Measurements from ENCODE around the gene DACT2. TPM values are rescaled to one million over a fixed set of nuclear protein-coding genes. Genes with fewer than 3 reads are reported as not detected.

The DACT2 gene
- total and polyA plus RNA-seq, 2 of the 8 experiments (the other 6 are each of a cell fraction or from before 2014, with no cell fraction given) = 2.9 to 3.1 TPM

- Histone ChIP-seq H2BK15ac (ENCODE audit: low read length) (no peak overlapping the region), H3K9ac (replicated peaks in 1 of 4; ENCODE audit: extremely low read depth in 1 of 4, low read depth in 3 of 4, low read length in 3 of 4) (no peak overlapping the region), H3K4me3 (ENCODE audit: extremely low read depth in 1 of 4, insufficient read depth in 2 of 4, low read depth in 3 of 4, low read length in 4 of 4) (no peak overlapping the region), H4K91ac (replicated peaks; ENCODE audit: insufficient read length, low read length) (no peak overlapping the region), H3K9me3 (ENCODE audit: insufficient read depth in 2 of 2, low read depth in 1 of 2, low read length in 1 of 2) (no peaks in the 10 kb centered on the region), H3K27ac (ENCODE audit: low read depth, low read length) (no peak overlapping the region), H3K4me1 (replicated peaks in 1 of 4; ENCODE audit: control insufficient read depth in 3 of 4, insufficient read depth in 4 of 4, low read length in 3 of 4) (peaks cover 0 to 3% (median 0%) of the 10 kb centered on the region in 4 experiments; a peak in 1 of 7 replicates), H3K56ac (replicated peaks; ENCODE audit: insufficient read length, low read depth, low read length) (no peak overlapping the region), H2BK12ac (ENCODE audit: low read depth, low read length) (no peak overlapping the region), H3K23ac (ENCODE audit: insufficient read length) (no peak overlapping the region), H3K27me3 (replicated peaks in 1 of 4; ENCODE audit: control insufficient read depth in 3 of 4, extremely low read depth in 1 of 4, insufficient read depth in 3 of 4, low read length in 3 of 4) (no peaks in the 10 kb centered on the region; a peak in 1 of 7 replicates), H3K4ac (replicated peaks; ENCODE audit: insufficient read length, low read depth, low read length) (no peak overlapping the region), H3K79me1 (ENCODE audit: low read depth, low read length) (no peaks in the 10 kb centered on the region), H3K14ac (ENCODE audit: insufficient read length) (no peak overlapping the region), H4K5ac (ENCODE audit: insufficient read length, low read depth, low read length) (no peak overlapping the region), H4K20me1 (replicated peaks in 1 of 2; ENCODE audit: control insufficient read depth in 1 of 2, insufficient read depth in 2 of 2, low read length in 2 of 2) (no peaks in the 10 kb centered on the region), H3K79me2 (ENCODE audit: control insufficient read depth in 1 of 2, insufficient read depth in 2 of 2, low read length in 2 of 2) (no peaks in the 10 kb centered on the region), H3K36me3 (ENCODE audit: control insufficient read depth in 2 of 4, insufficient read depth in 4 of 4, low read length in 3 of 4) (no peaks in the 10 kb centered on the region), H3K23me2 (ENCODE audit: low read depth, low read length) (no peaks in the 10 kb centered on the region), H3K18ac (ENCODE audit: extremely low read depth, low read length) (no peak overlapping the region), H3K4me2 (ENCODE audit: insufficient read depth in 1 of 2, low read depth in 2 of 2, low read length in 2 of 2) (no peak overlapping the region), H2AK5ac (ENCODE audit: low read depth, low read length) (no peak overlapping the region), H2BK120ac (replicated peaks; ENCODE audit: low read depth, low read length) (no peak overlapping the region), H4K8ac (ENCODE audit: extremely low read depth, insufficient read depth, low read length) (no peak overlapping the region), H2BK5ac (ENCODE audit: low read depth, low read length) (no peak overlapping the region), H2AFZ (ENCODE audit: low read length) (no peak overlapping the region), H2BK20ac (ENCODE audit: low read length) (no peak overlapping the region)
- DNase-seq (ENCODE audit: low read depth in 1 of 2, low spot score in 2 of 2) (no peak), FAIRE-seq (no peak)
- WGBS, 2 experiments (ENCODE audit: extremely low coverage in 1 of 2, insufficient coverage in 1 of 2, insufficient read length in 1 of 2, insufficient replicate concordance in 2 of 2, low coverage in 1 of 2, low lambda C conversion rate in 2 of 2, missing lambda C conversion rate in 1 of 2) = 76% methylated on average over 7 of the region's 10 CpGs; no CpG with 5 or more reads in 1 of the 2 experiments
- ChIA-PET CTCF (ENCODE audit: partially characterized antibody) (interaction anchor here (0.7 to 1.9 kb wide), 2 partner anchors 8 to 29 kb away, joined by 3 to 9 read pairs; no protein-coding TSS in a partner anchor), POLR2A (ENCODE audit: partially characterized antibody) (no interaction called here)
- TF ChIP-seq USF2 (IDR thresholded peaks at IDR 0.05; ENCODE audit: low read length) (no peak), TAF1 (IDR thresholded peaks at IDR 0.05; ENCODE audit: low read depth, low read length) (no peak), CEBPB (IDR thresholded peaks at IDR 0.05; ENCODE audit: low read depth, low read length) (no peak), TCF12 (IDR thresholded peaks at IDR 0.05; ENCODE audit: low read depth, low read length) (no peak), CBX8 (IDR thresholded peaks at IDR 0.05; ENCODE audit: borderline replicate concordance, low read depth, low read length) (no peak), BCL11A (IDR thresholded peaks at IDR 0.05; ENCODE audit: low read depth in 2 of 2, low read length in 2 of 2) (no peak), RXRA (IDR thresholded peaks at IDR 0.05; ENCODE audit: insufficient read depth, low read depth, low read length) (no peak), ZNF274 (IDR thresholded peaks at IDR 0.05; ENCODE audit: borderline replicate concordance, extremely low read depth, low read length) (no peak), MAX (IDR thresholded peaks at IDR 0.05) (no peak), POLR2AphosphoS5 (IDR thresholded peaks at IDR 0.05; ENCODE audit: low read depth, low read length) (no peak)
These were observed 21.2 kb upstream of the DACT2 start for GRCh38 chr6:168340819-168341218.
